ENCODE data around the gene SERPINA3. TPM values are rescaled to one million over a fixed set of nuclear protein-coding genes. Genes with fewer than 3 reads are reported as not detected.

The SERPINA3 gene
- total RNA-seq (2022; extraction: Qiagen RNA extraction), result 6.6 to 11.2 TPM (median 9.0 TPM) in 5 replicates

GRCh38 chr14:94612174-94612573 is at the start of gene SERPINA3:
Gene SERPINA3, plus strand, starts transcription at chr14:94612391. Its CDS starts 2,051 bp downstream, at chr14:94614442.

DNA sequence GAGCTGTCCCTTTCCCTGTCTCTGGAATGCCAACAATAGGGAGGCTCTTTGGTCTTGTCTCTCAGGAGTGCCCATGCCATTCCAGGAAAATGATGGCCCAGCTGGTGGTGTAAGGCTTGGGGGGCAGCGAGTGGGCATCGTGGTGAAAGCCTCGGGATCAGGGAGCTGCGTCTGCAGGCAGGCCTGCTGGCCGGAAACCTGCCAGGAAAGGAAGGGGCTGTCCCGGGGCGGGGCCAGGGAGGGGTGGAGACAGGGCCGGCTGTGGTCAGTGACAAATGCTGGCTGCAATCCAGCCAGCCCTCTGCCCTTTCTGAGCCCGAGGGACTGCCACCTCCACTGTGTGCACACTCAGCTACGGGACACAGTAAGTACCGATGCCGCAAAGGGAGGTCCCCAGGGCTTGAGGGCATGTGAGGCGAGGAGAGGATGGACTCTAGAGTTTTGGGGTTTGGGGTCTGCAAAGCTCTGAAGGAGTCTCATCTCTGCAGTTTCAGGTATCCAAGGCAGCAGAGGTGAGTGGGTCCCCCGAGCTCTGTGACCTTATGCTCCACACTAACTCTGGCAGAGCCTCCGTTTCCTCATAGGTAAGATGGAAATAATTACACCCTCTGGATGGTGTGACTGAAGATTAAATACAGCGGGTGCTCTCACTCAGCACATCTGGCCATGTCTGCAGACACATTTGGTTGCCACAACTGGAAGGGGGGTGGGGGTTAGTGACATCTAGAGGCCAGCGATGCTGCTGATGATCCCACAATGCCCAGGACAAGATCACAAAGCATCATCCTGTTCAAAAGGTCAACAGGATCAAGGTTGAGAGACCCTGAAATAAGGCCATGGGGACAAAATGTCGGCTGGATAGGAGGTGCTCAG is 30.8 kb upstream of the SERPINA3 start, which contains the start of gene SERPINA5:
Gene SERPINA5, plus strand, starts transcription at position 300 of the 873 bp plus-strand sequence. CDS start 5,937 bp downstream, outside the sequence.

Other genes starting within 250 kb of the SERPINA3 start
- not detected in 5 replicates for gene SERPINA2, start 245.7 kb upstream of the SERPINA3 start, total RNA-seq (2022; extraction: Qiagen RNA extraction)
- gene SERPINA1, start 223.8 kb upstream of the SERPINA3 start, total RNA-seq (2022; extraction: Qiagen RNA extraction), result 0.54 to 0.88 TPM (median 0.67 TPM) in 5 replicates
- not detected in 5 replicates for gene SERPINA11, start 159.6 kb upstream of the SERPINA3 start, total RNA-seq (2022; extraction: Qiagen RNA extraction)
- gene SERPINA9, start 136.2 kb upstream of the SERPINA3 start, total RNA-seq (2022; extraction: Qiagen RNA extraction), result 0.08 TPM in 1 of 5 replicates, not detected in the others
- not detected in 5 replicates for gene SERPINA12, start 102.9 kb upstream of the SERPINA3 start, total RNA-seq (2022; extraction: Qiagen RNA extraction)
- gene SERPINA4, start 50.9 kb upstream of the SERPINA3 start, total RNA-seq (2022; extraction: Qiagen RNA extraction), result not detected in 5 replicates
- gene SERPINA5, start 31.0 kb upstream of the SERPINA3 start, total RNA-seq (2022; extraction: Qiagen RNA extraction), result 0.05 to 0.16 TPM (median 0.14 TPM) in 5 replicates
- gene GSC, start 157.7 kb downstream of the SERPINA3 start, total RNA-seq (2022; extraction: Qiagen RNA extraction), result 0.24 to 0.76 TPM (median 0.49 TPM) in 5 replicates

All from A549 treated with CORT108297 at 1 μM for 4 hours (cell line).